DND-41 (cell line): ENCODE results near the gene PMEL.

Experiments used
- EZH2 ChIP-seq: IDR thresholded peaks from 3 replicates; pipeline ENCODE4 v1.6.1; 2012; ENCODE audit warnings: borderline replicate concordance, low read depth, mild to moderate bottlenecking, moderate library complexity, low read length, inconsistent platforms; ENCODE audit not compliant: severe bottlenecking
- TF ChIP-seq, protein P1 (sequence below): IDR thresholded peaks from 2 replicates; pipeline ENCODE4 v1.5.1; 2012; ENCODE audit warnings: borderline replicate concordance, low read length, moderate library complexity, mild to moderate bottlenecking; ENCODE audit not compliant: poor library complexity, severe bottlenecking; ENCODE audit errors: extremely low read depth

DNA sequence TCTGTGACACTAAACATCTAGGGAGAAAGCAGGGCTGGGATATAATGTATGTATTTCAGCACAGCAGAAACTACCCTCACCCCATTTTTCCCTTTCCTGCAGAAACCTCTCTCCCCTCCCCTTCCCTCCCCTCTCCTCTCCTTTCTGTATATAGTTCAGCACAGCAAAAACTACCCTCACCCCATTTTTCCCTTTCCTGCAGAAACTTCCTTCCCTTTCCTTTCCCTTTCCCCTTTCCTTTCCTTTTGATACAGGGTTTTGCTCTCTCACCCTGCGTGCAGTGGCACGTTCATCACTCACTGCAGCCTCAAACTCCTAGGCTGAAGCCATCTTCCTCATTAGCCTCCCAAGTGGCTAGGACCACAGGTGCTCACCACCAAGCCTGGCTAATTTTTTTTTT lies 2.1 kb downstream of the PMEL start:
- TF ChIP-seq, protein P1, sequence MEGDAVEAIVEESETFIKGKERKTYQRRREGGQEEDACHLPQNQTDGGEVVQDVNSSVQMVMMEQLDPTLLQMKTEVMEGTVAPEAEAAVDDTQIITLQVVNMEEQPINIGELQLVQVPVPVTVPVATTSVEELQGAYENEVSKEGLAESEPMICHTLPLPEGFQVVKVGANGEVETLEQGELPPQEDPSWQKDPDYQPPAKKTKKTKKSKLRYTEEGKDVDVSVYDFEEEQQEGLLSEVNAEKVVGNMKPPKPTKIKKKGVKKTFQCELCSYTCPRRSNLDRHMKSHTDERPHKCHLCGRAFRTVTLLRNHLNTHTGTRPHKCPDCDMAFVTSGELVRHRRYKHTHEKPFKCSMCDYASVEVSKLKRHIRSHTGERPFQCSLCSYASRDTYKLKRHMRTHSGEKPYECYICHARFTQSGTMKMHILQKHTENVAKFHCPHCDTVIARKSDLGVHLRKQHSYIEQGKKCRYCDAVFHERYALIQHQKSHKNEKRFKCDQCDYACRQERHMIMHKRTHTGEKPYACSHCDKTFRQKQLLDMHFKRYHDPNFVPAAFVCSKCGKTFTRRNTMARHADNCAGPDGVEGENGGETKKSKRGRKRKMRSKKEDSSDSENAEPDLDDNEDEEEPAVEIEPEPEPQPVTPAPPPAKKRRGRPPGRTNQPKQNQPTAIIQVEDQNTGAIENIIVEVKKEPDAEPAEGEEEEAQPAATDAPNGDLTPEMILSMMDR, result no peak
- TF ChIP-seq EZH2, result no peak
